DOHH2 (cell line): ENCODE data around the gene SCRN1.

ENCODE experiments used
- H3F3A ChIP-seq: fragments of 200-600 bp; sonication (generic), shearing (Covaris generic); 2 replicates; pipeline ENCODE4 v1.6.0; 2016; ENCODE audit warnings: antibody characterized with exemption, mild to moderate bottlenecking; ENCODE audit not compliant: control insufficient read depth, insufficient read depth
- H3K27ac ChIP-seq: fragments of 200-600 bp; sonication (generic); 2 replicates; pipeline ENCODE4 v1.5.1; 2014; ENCODE audit warnings: low read depth, mild to moderate bottlenecking, low read length, moderate library complexity
- H3K27me3 ChIP-seq: fragments of 200-600 bp; sonication (generic); 2 replicates; pipeline ENCODE4 v1.6.1; 2014; ENCODE audit warnings: mild to moderate bottlenecking, low read length, mixed read lengths; ENCODE audit not compliant: control insufficient read depth
- H3K36me3 ChIP-seq: fragments of 200-600 bp; sonication (generic); 2 replicates; pipeline ENCODE4 v1.6.1; 2014; ENCODE audit warnings: mild to moderate bottlenecking, low read length, moderate library complexity, mixed read lengths; ENCODE audit not compliant: control insufficient read depth
- H3K4me1 ChIP-seq: fragments of 200-600 bp; sonication (generic); 2 replicates; pipeline ENCODE4 v1.6.1; 2014; ENCODE audit warnings: mild to moderate bottlenecking, low read length, mixed read lengths; ENCODE audit not compliant: control insufficient read depth
- H3K4me2 ChIP-seq: fragments of 200-600 bp; sonication (generic); 2 replicates; pipeline ENCODE4 v1.6.0; 2014; ENCODE audit warnings: mild to moderate bottlenecking, low read length, moderate library complexity
- H3K4me3 ChIP-seq: fragments of 200-600 bp; sonication (generic); 2 replicates; pipeline ENCODE4 v1.5.1; 2014; ENCODE audit warnings: mild to moderate bottlenecking, low read length, mixed read lengths
- H3K79me2 ChIP-seq: fragments of 200-600 bp; sonication (generic); 2 replicates; pipeline ENCODE4 v1.6.1; 2014; ENCODE audit warnings: mild to moderate bottlenecking, low read length, mixed read lengths; ENCODE audit not compliant: control insufficient read depth
- H3K9me2 ChIP-seq: fragments of 200-600 bp; sonication (generic); replicated peaks from 2 replicates; pipeline ENCODE4 v1.6.1; 2014; ENCODE audit warnings: mild to moderate bottlenecking, low read length, mixed read lengths; ENCODE audit not compliant: control insufficient read depth
- H3K9me3 ChIP-seq: fragments of 200-600 bp; sonication (generic); 2 replicates; pipeline ENCODE4 v1.6.1; 2014; ENCODE audit warnings: antibody characterized with exemption, low read length, mixed read lengths; ENCODE audit not compliant: control insufficient read depth, insufficient read depth
- H4K20me1 ChIP-seq: fragments of 200-600 bp; sonication (generic); 2 replicates; pipeline ENCODE4 v1.6.0; 2014; ENCODE audit warnings: low read depth, mild to moderate bottlenecking, antibody characterized with exemption, low read length, moderate library complexity; ENCODE audit not compliant: control insufficient read depth, insufficient read depth
- EZH2phosphoT487 ChIP-seq: fragments of 200-600 bp; sonication (generic); IDR thresholded peaks from 2 replicates; pipeline ENCODE4 v1.6.1; 2017; ENCODE audit warnings: borderline replicate concordance, mild to moderate bottlenecking, antibody characterized with exemption, low read length, moderate library complexity, mixed read lengths
- TF ChIP-seq, protein P1 (sequence below): fragments of 200-600 bp; sonication (generic); IDR thresholded peaks from one replicate; pipeline ENCODE4 v1.5.1; 2014; ENCODE audit warnings: antibody characterized with exemption, mild to moderate bottlenecking, low read depth, low read length; ENCODE audit not compliant: poor library complexity, severe bottlenecking

SCRN1 gene

GRCh38 chr7:29890251-29890650 lies 99.3 kb downstream of the SCRN1 start:
- no peaks in the 10 kb centered on the region for H3F3A ChIP-seq
- H3K4me2 ChIP-seq = no peak overlapping the region
- H4K20me1 ChIP-seq = no peaks in the 10 kb centered on the region
- no peaks in the 10 kb centered on the region for H3K36me3 ChIP-seq
- no peaks in the 10 kb centered on the region for H3K9me3 ChIP-seq
- peaks cover 6% of the 10 kb centered on the region; the same call in 1 of the 2 replicates for H3K27me3 ChIP-seq
- H3K9me2 ChIP-seq = no peaks in the 10 kb centered on the region
- no peaks in the 10 kb centered on the region for H3K4me1 ChIP-seq
- H3K27ac ChIP-seq = no peak overlapping the region
- no peak for TF ChIP-seq EZH2phosphoT487
- TF ChIP-seq, protein P1, sequence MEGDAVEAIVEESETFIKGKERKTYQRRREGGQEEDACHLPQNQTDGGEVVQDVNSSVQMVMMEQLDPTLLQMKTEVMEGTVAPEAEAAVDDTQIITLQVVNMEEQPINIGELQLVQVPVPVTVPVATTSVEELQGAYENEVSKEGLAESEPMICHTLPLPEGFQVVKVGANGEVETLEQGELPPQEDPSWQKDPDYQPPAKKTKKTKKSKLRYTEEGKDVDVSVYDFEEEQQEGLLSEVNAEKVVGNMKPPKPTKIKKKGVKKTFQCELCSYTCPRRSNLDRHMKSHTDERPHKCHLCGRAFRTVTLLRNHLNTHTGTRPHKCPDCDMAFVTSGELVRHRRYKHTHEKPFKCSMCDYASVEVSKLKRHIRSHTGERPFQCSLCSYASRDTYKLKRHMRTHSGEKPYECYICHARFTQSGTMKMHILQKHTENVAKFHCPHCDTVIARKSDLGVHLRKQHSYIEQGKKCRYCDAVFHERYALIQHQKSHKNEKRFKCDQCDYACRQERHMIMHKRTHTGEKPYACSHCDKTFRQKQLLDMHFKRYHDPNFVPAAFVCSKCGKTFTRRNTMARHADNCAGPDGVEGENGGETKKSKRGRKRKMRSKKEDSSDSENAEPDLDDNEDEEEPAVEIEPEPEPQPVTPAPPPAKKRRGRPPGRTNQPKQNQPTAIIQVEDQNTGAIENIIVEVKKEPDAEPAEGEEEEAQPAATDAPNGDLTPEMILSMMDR = no peak
- H3K79me2 ChIP-seq = no peaks in the 10 kb centered on the region
- H3K4me3 ChIP-seq = no peak overlapping the region

DNA sequence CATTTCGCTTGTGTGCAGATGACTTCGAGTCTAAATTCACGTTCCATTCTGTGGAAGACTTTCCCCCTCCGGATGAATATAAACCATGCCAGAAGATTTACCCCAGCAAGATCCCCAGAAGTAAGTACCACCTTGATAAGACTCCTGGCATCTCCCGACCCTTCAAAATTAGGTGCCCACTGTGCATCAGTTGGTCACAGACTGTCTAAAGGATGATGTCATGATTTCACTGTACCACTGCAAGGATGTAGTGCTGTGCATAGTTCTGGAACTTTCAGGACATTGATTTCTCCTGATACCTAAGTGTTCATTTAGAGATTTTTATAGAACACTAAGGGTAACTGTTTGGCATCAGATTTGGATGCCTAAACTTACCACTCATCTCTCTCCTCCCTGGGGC lies 100.3 kb downstream of the SCRN1 start:
- no peak overlapping the region for H3K4me3 ChIP-seq
- H3K27ac ChIP-seq = no peak overlapping the region
- H3K9me3 ChIP-seq = no peaks in the 10 kb centered on the region
- no peaks in the 10 kb centered on the region for H3K9me2 ChIP-seq
- H3K79me2 ChIP-seq = no peaks in the 10 kb centered on the region
- no peak for TF ChIP-seq EZH2phosphoT487
- TF ChIP-seq, protein P1 = no peak
- H3K27me3 ChIP-seq = peaks cover 6% of the 10 kb centered on the region; the same call in 1 of the 2 replicates
- no peaks in the 10 kb centered on the region for H4K20me1 ChIP-seq
- no peaks in the 10 kb centered on the region for H3K36me3 ChIP-seq
- no peak overlapping the region for H3K4me2 ChIP-seq
- H3K4me1 ChIP-seq = no peaks in the 10 kb centered on the region
- no peaks in the 10 kb centered on the region for H3F3A ChIP-seq

- TF ChIP-seq, protein P1 = no peak
These were observed 101.6 kb downstream of the SCRN1 start for GRCh38 chr7:29888006-29888405.

GRCh38 chr7:29886827-29887226 lies 102.8 kb downstream of the SCRN1 start:
- Histone ChIP-seq H3K27me3 (peaks cover 17% of the 10 kb centered on the region; the same call in 1 of the 2 replicates), H3K4me2 (no peak overlapping the region), H3K27ac (no peak overlapping the region), H3K36me3 (no peaks in the 10 kb centered on the region), H3K79me2 (no peaks in the 10 kb centered on the region), H3K4me3 (no peak overlapping the region), H3K4me1 (no peaks in the 10 kb centered on the region), H3K9me2 (no peaks in the 10 kb centered on the region), H3F3A (no peaks in the 10 kb centered on the region), H3K9me3 (no peaks in the 10 kb centered on the region), H4K20me1 (no peaks in the 10 kb centered on the region)
- TF ChIP-seq EZH2phosphoT487 = no peak
- TF ChIP-seq, protein P1 = no peak

More at GRCh38 chr7:29888006-29888405, 101.6 kb downstream of the SCRN1 start:
- Histone ChIP-seq H3K4me3 (no peak overlapping the region), H3K9me2 (no peaks in the 10 kb centered on the region), H3K36me3 (no peaks in the 10 kb centered on the region), H3K79me2 (no peaks in the 10 kb centered on the region), H3K4me1 (no peaks in the 10 kb centered on the region), H3F3A (no peaks in the 10 kb centered on the region), H3K4me2 (no peak overlapping the region), H4K20me1 (no peaks in the 10 kb centered on the region), H3K27ac (no peak overlapping the region), H3K27me3 (peaks cover 11% of the 10 kb centered on the region; the same call in 1 of the 2 replicates), H3K9me3 (no peaks in the 10 kb centered on the region)
